Gastrocnemius medialis (tissue), 4 donors: ENCODE measurements around the gene DMD. TPM values are rescaled to one million over a fixed set of nuclear protein-coding genes. Genes with fewer than 3 reads are reported as not detected.

Experiments
- ATAC-seq, 2 donors: fragments of 150-250 bp; one replicate each; pipeline ENCODE4 v1.9.1; 2016
- DNase-seq, 2 donors: peaks; one replicate each; pipeline ENCODE4 v3.0.0-alpha.2; 2019
- H3K27ac ChIP-seq, 4 donors: fragments of 200-600 bp; sonication (generic); 1 replicate in 1 of 4; 2 replicates in 3 of 4; pipeline ENCODE4 v1.5.1; 2016 to 2018; ENCODE audit warnings: mild to moderate bottlenecking in 2 of 4, moderate library complexity in 1 of 4
- H3K27me3 ChIP-seq, 3 donors: fragments of 200-600 bp; sonication (generic) in 2 of 3; 1 replicate in 1 of 3; 2 replicates in 2 of 3; pipeline versions ENCODE4 v1.5.1 to v1.6.0; 2016 to 2019; ENCODE audit warnings: mild to moderate bottlenecking in 1 of 3, moderate library complexity in 1 of 3
- H3K36me3 ChIP-seq, 2 donors: fragments of 200-600 bp; sonication (generic) in 1 of 2; one replicate each; pipeline ENCODE4 v1.5.1; 2017 to 2018
- H3K4me1 ChIP-seq, 2 donors: fragments of 200-600 bp; sonication (generic) in 1 of 2; one replicate each; pipeline ENCODE4 v1.5.1; 2016 to 2017; ENCODE audit warnings: mild to moderate bottlenecking in 2 of 2
- H3K4me3 ChIP-seq, 4 donors: fragments of 200-600 bp; sonication (generic) in 3 of 4; 1 replicate in 1 of 4; 2 replicates in 3 of 4; pipeline ENCODE4 v1.5.1; 2016 to 2019; ENCODE audit warnings: mild to moderate bottlenecking in 2 of 4
- H3K9me3 ChIP-seq, 3 donors: fragments of 200-600 bp; sonication (generic) in 2 of 3; 1 replicate in 1 of 3; 2 replicates in 2 of 3; pipeline ENCODE4 v1.5.1; 2016 to 2019
- CTCF ChIP-seq, 5 experiments: fragments of 450-650 bp in 3 of 5; fragments of 200-600 bp in 2 of 5; sonication (generic) in 2 of 5; IDR thresholded peaks in 4 of 5; conservative IDR thresholded peaks in 1 of 5; 1 replicate in 4 of 5; 2 replicates in 1 of 5; pipeline ENCODE4 v1.5.1; 2016 to 2019; ENCODE audit warnings: antibody characterized with exemption in 5 of 5, mild to moderate bottlenecking in 3 of 5, moderate library complexity in 3 of 5
- POLR2A ChIP-seq, 2 donors: fragments of 450-650 bp; IDR thresholded peaks; one replicate each; pipeline ENCODE4 v1.6.1; 2017; ENCODE audit warnings: antibody characterized with exemption in 2 of 2, mild to moderate bottlenecking in 2 of 2, moderate library complexity in 2 of 2
- in situ Hi-C, 4 donors: fragments of 200-750 bp; cut with MboI; loops; one replicate each; pipeline versions ENCODE4 v1.15.0 to v1.8.0; 2017; ENCODE audit warnings: low sequenced_read_pairs in 4 of 4
- intact Hi-C: fragments of 100-400 bp; cut with DNase I; formaldehyde crosslinking; loops from one replicate; pipeline ENCODE4 v1.15.1; 2023; ENCODE audit warnings: low total_unique reads
- total RNA-seq, 4 donors: library from RNA; depleted of rRNA; stranded (reverse); fragments of >200 nt; gene quantifications; one replicate each; pipeline versions ENCODE4 v1.1.0 to v1.2.3, GENCODE V29; 2016

The DMD gene
- total RNA-seq, 4 donors from 2014 or later: 53.5 to 201 (median 98.9) TPM

GRCh38 chrX:31334997-31335396 lies 1876.4 kb downstream of the DMD start:
- no peaks in the 10 kb centered on the region for H3K4me1 ChIP-seq
- DNase-seq (no peak), ATAC-seq (no peak)
- intact Hi-C loops: no loop called here
- no peaks in the 10 kb centered on the region for H3K9me3 ChIP-seq
- H3K4me3 ChIP-seq: no peak overlapping the region
- in situ Hi-C loops: no loop called here
- TF ChIP-seq POLR2A (IDR thresholded peaks at IDR 0.05): no peak
- no peak for TF ChIP-seq CTCF (IDR thresholded peaks at IDR 0.05 in 4 of 5, conservative IDR thresholded peaks at IDR 0.05 in 1 of 5)
- H3K36me3 ChIP-seq: no peaks in the 10 kb centered on the region
- H3K27me3 ChIP-seq: no peaks in the 10 kb centered on the region
- H3K27ac ChIP-seq: no peak overlapping the region

- Histone ChIP-seq H3K36me3 (no peaks in the 10 kb centered on the region), H3K27ac (no peak overlapping the region), H3K27me3 (no peaks in the 10 kb centered on the region), H3K4me3 (no peak overlapping the region), H3K4me1 (no peaks in the 10 kb centered on the region), H3K9me3 (no peaks in the 10 kb centered on the region)
- in situ Hi-C loops (no loop called here), intact Hi-C loops (no loop called here)
- TF ChIP-seq POLR2A (IDR thresholded peaks at IDR 0.05): no peak
- TF ChIP-seq CTCF (IDR thresholded peaks at IDR 0.05 in 4 of 5, conservative IDR thresholded peaks at IDR 0.05 in 1 of 5): no peak
- DNase-seq (no peak), ATAC-seq (no peak)
These were observed 1878.1 kb downstream of the DMD start for GRCh38 chrX:31333165-31333831.

- H3K4me1 ChIP-seq: no peaks in the 10 kb centered on the region
- intact Hi-C loops (no loop called here), in situ Hi-C loops (no loop called here)
- ATAC-seq (no peak), DNase-seq (no peak)
- TF ChIP-seq CTCF (IDR thresholded peaks at IDR 0.05 in 4 of 5, conservative IDR thresholded peaks at IDR 0.05 in 1 of 5): no peak
- no peaks in the 10 kb centered on the region for H3K9me3 ChIP-seq
- no peaks in the 10 kb centered on the region for H3K36me3 ChIP-seq
- H3K4me3 ChIP-seq: no peak overlapping the region
- no peaks in the 10 kb centered on the region for H3K27me3 ChIP-seq
- no peak overlapping the region for H3K27ac ChIP-seq
These were observed 1879.4 kb downstream of the DMD start for GRCh38 chrX:31331928-31332327.

GRCh38 chrX:31331015-31331414 lies 1880.3 kb downstream of the DMD start:
- in situ Hi-C loops (no loop called here), intact Hi-C loops (no loop called here)
- Histone ChIP-seq H3K27ac (no peak overlapping the region), H3K4me3 (no peak overlapping the region), H3K36me3 (no peaks in the 10 kb centered on the region), H3K4me1 (no peaks in the 10 kb centered on the region), H3K9me3 (no peaks in the 10 kb centered on the region), H3K27me3 (no peaks in the 10 kb centered on the region)
- DNase-seq: no peak
- no peak for ATAC-seq
- TF ChIP-seq CTCF (IDR thresholded peaks at IDR 0.05 in 4 of 5, conservative IDR thresholded peaks at IDR 0.05 in 1 of 5): no peak
- no peak for TF ChIP-seq POLR2A (IDR thresholded peaks at IDR 0.05)

GRCh38 chrX:31329298-31329697 lies 1882.1 kb downstream of the DMD start:
- intact Hi-C loops (no loop called here), in situ Hi-C loops (no loop called here)
- ATAC-seq (no peak), DNase-seq (no peak)
- Histone ChIP-seq H3K9me3 (no peaks in the 10 kb centered on the region), H3K27ac (no peak overlapping the region), H3K4me3 (no peak overlapping the region), H3K27me3 (no peaks in the 10 kb centered on the region), H3K36me3 (no peaks in the 10 kb centered on the region), H3K4me1 (no peaks in the 10 kb centered on the region)
- TF ChIP-seq CTCF (IDR thresholded peaks at IDR 0.05 in 4 of 5, conservative IDR thresholded peaks at IDR 0.05 in 1 of 5) (no peak), POLR2A (IDR thresholded peaks at IDR 0.05) (no peak)
